HEK293 (cell line): ENCODE results near the gene TBC1D4.

ENCODE experiments used
- SALL2 ChIP-seq: fragments of 450-650 bp; formaldehyde crosslinking; IDR thresholded peaks from 2 replicates; pipeline ENCODE4 v1.5.0; 2017; ENCODE audit warnings: missing biosample characterization, mild to moderate bottlenecking, missing genetic modification characterization, borderline replicate concordance
- YY1 ChIP-seq: fragments of 450-650 bp; formaldehyde crosslinking; IDR thresholded peaks from 2 replicates; pipeline ENCODE4 v1.5.1; 2018; ENCODE audit warnings: missing biosample characterization, missing genetic modification characterization
- ZNF10 ChIP-seq: fragments of 450-650 bp; formaldehyde crosslinking; IDR thresholded peaks from 2 replicates; pipeline ENCODE4 v1.5.1; 2017; ENCODE audit warnings: missing biosample characterization, missing genetic modification characterization
- ZNF239 ChIP-seq: fragments of 450-650 bp; formaldehyde crosslinking; IDR thresholded peaks from 2 replicates; pipeline ENCODE4 v1.5.1; 2016; ENCODE audit warnings: missing biosample characterization, missing genetic modification characterization
- ZNF248 ChIP-seq: fragments of 450-650 bp; formaldehyde crosslinking; IDR thresholded peaks from 2 replicates; pipeline ENCODE4 v1.5.1; 2017; ENCODE audit warnings: missing biosample characterization, missing genetic modification characterization
- ZNF274 ChIP-seq, 2 experiments: fragments of 200-500 bp in 1 of 2; fragments of 450-650 bp in 1 of 2; sonication (Bioruptor generic) in 1 of 2; formaldehyde crosslinking in 1 of 2; IDR thresholded peaks; 2 replicates each; pipeline versions ENCODE4 v1.5.1 to v1.6.1; 2014 to 2016; ENCODE audit warnings: borderline replicate concordance in 1 of 2, inconsistent platforms in 1 of 2, low read length in 1 of 2, missing biosample characterization in 1 of 2, missing genetic modification characterization in 1 of 2
- ZNF292 ChIP-seq: fragments of 450-650 bp; formaldehyde crosslinking; IDR thresholded peaks from 2 replicates; pipeline ENCODE4 v1.5.1; 2016; ENCODE audit warnings: low read depth, missing biosample characterization, missing genetic modification characterization, borderline replicate concordance
- ZNF404 ChIP-seq: fragments of 450-650 bp; formaldehyde crosslinking; IDR thresholded peaks from 2 replicates; pipeline ENCODE4 v1.5.1; 2017; ENCODE audit warnings: missing biosample characterization, missing genetic modification characterization
- ZNF416 ChIP-seq: fragments of 450-650 bp; formaldehyde crosslinking; IDR thresholded peaks from 2 replicates; pipeline ENCODE4 v1.5.1; 2016; ENCODE audit warnings: missing biosample characterization, missing genetic modification characterization
- ZNF501 ChIP-seq: fragments of 450-650 bp; formaldehyde crosslinking; IDR thresholded peaks from 2 replicates; pipeline ENCODE4 v1.5.1; 2016; ENCODE audit warnings: missing biosample characterization, missing genetic modification characterization
- ZNF510 ChIP-seq: fragments of 450-650 bp; formaldehyde crosslinking; IDR thresholded peaks from 2 replicates; pipeline ENCODE4 v1.5.1; 2018; ENCODE audit warnings: mild to moderate bottlenecking, missing genetic modification characterization, missing biosample characterization; ENCODE audit not compliant: insufficient replicate concordance
- ZNF830 ChIP-seq: fragments of 450-650 bp; IDR thresholded peaks from 2 replicates; pipeline ENCODE4 v1.5.0; 2018; ENCODE audit warnings: missing biosample characterization, missing genetic modification characterization, low read depth, mild to moderate bottlenecking, moderate library complexity
- TF ChIP-seq, protein P1 (sequence below): fragments of 450-650 bp; formaldehyde crosslinking; IDR thresholded peaks from 2 replicates; pipeline ENCODE4 v1.5.1; 2016; ENCODE audit warnings: missing biosample characterization, missing genetic modification characterization
- TF ChIP-seq, protein P2 (sequence below): fragments of 450-650 bp; formaldehyde crosslinking; IDR thresholded peaks from 2 replicates; pipeline ENCODE4 v1.5.1; 2016; ENCODE audit warnings: missing biosample characterization, missing genetic modification characterization

DNA sequence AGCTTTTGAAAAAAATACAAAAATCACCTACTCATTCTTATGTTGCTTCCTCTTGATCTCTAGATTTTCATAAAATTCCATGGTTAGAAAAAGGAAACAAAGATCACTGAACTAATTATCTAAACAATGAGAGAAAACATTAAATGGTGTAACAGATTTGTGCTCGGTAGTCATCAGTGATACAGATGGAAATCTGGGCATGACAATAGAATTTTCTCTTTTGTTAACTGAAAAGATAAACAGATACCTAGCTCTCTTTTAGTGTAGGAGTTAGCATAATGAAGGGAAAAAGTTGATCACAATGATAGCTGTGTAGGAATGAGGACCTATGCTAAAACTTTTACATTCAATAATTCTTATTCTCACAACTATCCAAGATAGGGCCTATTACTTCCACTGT, 103.7 kb downstream of the TBC1D4 start:
- TF ChIP-seq ZNF292 (no peak), SALL2 (tag by site-specific recombination) (no peak), YY1 (no peak), ZNF510 (no peak), ZNF239 (no peak), ZNF830 (no peak), ZNF248 (no peak), ZNF404 (tag by site-specific recombination) (no peak), ZNF416 (tag by site-specific recombination) (no peak), ZNF274 (IDR thresholded peaks at IDR 0.05; ENCODE audit: low read length) (no peak), ZNF274 (tag by site-specific recombination; IDR thresholded peaks at IDR 0.05; ENCODE audit: borderline replicate concordance) (no peak), ZNF501 (no peak), ZNF10 (tag by site-specific recombination) (no peak)
- TF ChIP-seq, protein P1, sequence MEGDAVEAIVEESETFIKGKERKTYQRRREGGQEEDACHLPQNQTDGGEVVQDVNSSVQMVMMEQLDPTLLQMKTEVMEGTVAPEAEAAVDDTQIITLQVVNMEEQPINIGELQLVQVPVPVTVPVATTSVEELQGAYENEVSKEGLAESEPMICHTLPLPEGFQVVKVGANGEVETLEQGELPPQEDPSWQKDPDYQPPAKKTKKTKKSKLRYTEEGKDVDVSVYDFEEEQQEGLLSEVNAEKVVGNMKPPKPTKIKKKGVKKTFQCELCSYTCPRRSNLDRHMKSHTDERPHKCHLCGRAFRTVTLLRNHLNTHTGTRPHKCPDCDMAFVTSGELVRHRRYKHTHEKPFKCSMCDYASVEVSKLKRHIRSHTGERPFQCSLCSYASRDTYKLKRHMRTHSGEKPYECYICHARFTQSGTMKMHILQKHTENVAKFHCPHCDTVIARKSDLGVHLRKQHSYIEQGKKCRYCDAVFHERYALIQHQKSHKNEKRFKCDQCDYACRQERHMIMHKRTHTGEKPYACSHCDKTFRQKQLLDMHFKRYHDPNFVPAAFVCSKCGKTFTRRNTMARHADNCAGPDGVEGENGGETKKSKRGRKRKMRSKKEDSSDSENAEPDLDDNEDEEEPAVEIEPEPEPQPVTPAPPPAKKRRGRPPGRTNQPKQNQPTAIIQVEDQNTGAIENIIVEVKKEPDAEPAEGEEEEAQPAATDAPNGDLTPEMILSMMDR: no peak
- TF ChIP-seq, protein P2, sequence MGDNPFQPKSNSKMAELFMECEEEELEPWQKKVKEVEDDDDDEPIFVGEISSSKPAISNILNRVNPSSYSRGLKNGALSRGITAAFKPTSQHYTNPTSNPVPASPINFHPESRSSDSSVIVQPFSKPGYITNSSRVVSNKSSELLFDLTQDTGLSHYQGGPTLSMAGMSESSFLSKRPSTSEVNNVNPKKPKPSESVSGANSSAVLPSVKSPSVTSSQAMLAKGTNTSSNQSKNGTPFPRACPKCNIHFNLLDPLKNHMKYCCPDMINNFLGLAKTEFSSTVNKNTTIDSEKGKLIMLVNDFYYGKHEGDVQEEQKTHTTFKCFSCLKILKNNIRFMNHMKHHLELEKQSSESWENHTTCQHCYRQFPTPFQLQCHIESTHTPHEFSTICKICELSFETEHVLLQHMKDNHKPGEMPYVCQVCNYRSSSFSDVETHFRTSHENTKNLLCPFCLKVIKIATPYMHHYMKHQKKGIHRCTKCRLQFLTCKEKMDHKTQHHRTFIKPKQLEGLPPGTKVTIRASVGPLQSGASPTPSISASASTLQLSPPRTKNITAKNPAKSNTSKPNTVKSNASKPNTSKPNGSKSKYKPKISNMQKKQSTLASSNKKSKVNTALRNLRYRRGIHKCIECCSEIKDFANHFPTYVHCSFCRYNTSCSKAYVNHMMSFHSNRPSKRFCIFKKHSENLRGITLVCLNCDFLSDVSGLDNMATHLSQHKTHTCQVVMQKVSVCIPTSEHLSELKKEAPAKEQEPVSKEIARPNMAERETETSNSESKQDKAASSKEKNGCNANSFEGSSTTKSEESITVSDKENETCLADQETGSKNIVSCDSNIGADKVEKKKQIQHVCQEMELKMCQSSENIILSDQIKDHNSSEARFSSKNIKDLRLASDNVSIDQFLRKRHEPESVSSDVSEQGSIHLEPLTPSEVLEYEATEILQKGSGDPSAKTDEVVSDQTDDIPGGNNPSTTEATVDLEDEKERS (tag by site-specific recombination): no peak
